WI38 (cell line): ENCODE data around the gene GOLGA7B.

ENCODE experiments used
- H3K4me3 ChIP-seq: 2 replicates; pipeline ENCODE4 v1.5.1; 2011; ENCODE audit warnings: low read depth, mild to moderate bottlenecking, control low read depth, low read length
- CTCF ChIP-seq: IDR thresholded peaks from 2 replicates; pipeline ENCODE4 v1.5.1; 2012; ENCODE audit warnings: low read depth, mild to moderate bottlenecking, control low read depth, low read length

GOLGA7B gene

GRCh38 chr10:97849103-97849686, 448 bp upstream of the GOLGA7B start:
- H3K4me3 ChIP-seq = peak overlapping the region; percentile 38
- no peak for TF ChIP-seq CTCF

DNA sequence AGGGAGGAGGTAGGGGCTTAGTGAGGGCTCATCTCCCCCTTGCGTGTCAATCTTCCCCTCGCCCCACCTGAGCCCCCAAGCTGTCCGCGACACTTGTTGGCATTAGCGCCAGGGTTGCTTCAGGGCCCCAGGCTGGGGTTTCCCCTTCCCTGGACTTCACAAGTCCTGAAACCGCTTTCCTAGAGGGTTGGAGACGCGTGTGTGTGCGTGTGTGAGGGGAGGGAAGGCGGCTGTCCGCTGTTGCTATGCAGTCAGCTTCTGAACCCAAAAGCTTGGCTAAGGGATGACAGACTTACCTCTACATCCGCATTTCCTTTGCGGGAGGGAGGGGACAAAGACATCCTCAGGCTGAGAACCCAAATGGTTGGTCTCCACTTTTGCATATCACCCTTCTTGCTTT, 803 bp downstream of the GOLGA7B start:
- no peak overlapping the region for H3K4me3 ChIP-seq
- no peak for TF ChIP-seq CTCF

- no peak for TF ChIP-seq CTCF
- no peak overlapping the region for H3K4me3 ChIP-seq
Measured at GRCh38 chr10:97851341-97852001, 1.8 kb downstream of the GOLGA7B start.

DNA sequence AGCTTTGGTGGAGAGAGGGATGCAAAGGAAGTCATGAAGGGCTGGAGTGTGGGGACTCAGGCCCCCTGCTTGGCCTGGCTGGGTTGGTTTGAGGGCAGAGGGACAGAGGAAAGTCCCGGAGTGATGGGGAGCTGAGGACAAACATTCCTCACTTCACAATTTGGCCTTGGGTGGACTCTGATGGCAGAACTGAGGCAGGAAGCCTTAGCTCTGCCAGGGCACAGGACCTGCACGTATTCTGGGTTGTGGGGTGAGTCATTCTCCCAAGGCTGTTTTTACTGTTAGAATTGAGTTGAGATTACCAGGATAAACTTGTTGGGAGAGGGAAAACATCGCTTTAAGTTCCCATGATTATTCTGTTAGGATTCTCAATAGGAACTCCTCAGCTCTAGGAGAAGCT, 2.6 kb downstream of the GOLGA7B start:
- no peak for TF ChIP-seq CTCF
- no peak overlapping the region for H3K4me3 ChIP-seq

GRCh38 chr10:97852840-97853405, 3.3 kb downstream of the GOLGA7B start:
- no peak overlapping the region for H3K4me3 ChIP-seq
- TF ChIP-seq CTCF = no peak

DNA sequence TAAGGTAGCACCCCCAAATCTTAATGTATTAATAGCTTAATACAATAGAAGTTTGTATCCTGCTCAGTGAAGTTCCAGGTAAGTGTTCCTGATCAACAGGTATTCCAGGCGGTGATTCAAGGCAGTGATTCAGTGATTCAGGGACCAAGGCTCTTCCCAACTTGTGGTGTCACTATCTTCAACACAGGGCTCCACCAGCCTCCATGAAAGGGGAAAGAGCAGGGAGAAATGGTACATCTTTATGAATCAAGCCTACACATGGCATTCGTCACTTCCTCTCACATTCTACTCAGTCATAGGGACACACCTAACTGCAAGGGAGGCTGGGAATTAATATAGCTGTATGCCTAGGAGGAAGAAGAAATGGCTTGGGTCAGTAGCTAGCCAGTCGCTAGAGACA, 5.1 kb downstream of the GOLGA7B start:
- no peak for TF ChIP-seq CTCF
- H3K4me3 ChIP-seq = no peak overlapping the region

DNA sequence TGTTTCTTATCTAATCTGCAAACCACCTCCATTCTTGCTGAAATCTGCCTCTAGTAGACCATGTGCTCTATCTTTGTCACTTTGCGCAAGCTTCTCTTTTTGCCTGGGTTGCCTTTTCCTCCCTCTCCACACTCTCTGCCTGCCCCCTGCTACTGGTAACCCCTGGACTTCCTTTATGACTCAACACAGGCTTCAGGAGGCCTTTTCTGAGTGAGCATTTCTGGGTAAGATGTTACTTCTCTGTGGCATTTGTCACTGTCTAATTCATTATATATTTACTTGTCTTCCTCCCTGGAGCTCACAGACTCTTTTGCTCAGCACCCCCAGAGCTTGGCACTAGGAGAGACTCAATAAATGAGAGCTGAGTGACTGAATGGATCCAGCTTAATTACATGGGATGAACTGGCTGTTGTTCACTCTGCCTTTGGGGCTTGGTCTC, 8.4 kb downstream of the GOLGA7B start:
- no peak for TF ChIP-seq CTCF
- H3K4me3 ChIP-seq = no peak overlapping the region
